A549 (cell line): ENCODE data around the gene EFCAB8. TPM values are rescaled to one million over a fixed set of nuclear protein-coding genes. Genes with fewer than 3 reads are reported as not detected.

Experiments
- ATAC-seq, 2 experiments: fragments of 200-7000 bp in 1 of 2; fragments of >200 bp in 1 of 2; cut with Nextera tagmentation in 1 of 2; cut with Tn5 transposase in 1 of 2; 3 replicates each; pipeline versions ENCODE4 v1.8.0 to v1.9.1; 2018 to 2020; ENCODE audit warnings: mild to moderate bottlenecking in 1 of 2, moderate library complexity in 1 of 2
- CTCF ChIA-PET: fragments of 300-600 bp; sonication (Branson Sonifier 250); formaldehyde crosslinking; extraction: SDS; loops from one replicate; lab custom pipeline; 2021; ENCODE audit warnings: antibody characterized with exemption, inconsistent platforms; lab: Yijun Ruan, JAX
- POLR2A ChIA-PET: fragments of 350-600 bp; formaldehyde crosslinking; extraction: SDS; loops from one replicate; lab custom pipeline; 2021; ENCODE audit warnings: antibody characterized with exemption, inconsistent platforms; lab: Yijun Ruan, JAX
- DNase-seq, 2 experiments: peaks; one replicate each; pipeline versions ENCODE4 v3.0.0 to v3.0.0-alpha.2; 2011 to 2016; ENCODE audit warnings: low read depth in 1 of 2, low spot score in 1 of 2
- FAIRE-seq: peaks from 2 replicates; lab custom pipeline; 2011; peaks lifted over from hg19 to GRCh38; lab: Jason Lieb, UNC
- H3K27ac ChIP-seq, 2 experiments: fragments of >200 bp; sonication (Bioruptor Twin); formaldehyde crosslinking; 3 replicates each; pipeline ENCODE4 v1.5.1; 2016 to 2017
- H3K4me1 ChIP-seq: fragments of >200 bp; sonication (Bioruptor Twin); formaldehyde crosslinking; 3 replicates; pipeline ENCODE4 v1.6.1; 2016
- H3K4me2 ChIP-seq: fragments of >200 bp; sonication (Bioruptor Twin); formaldehyde crosslinking; 3 replicates; pipeline ENCODE4 v1.6.1; 2016
- H3K4me3 ChIP-seq: fragments of >200 bp; sonication (Bioruptor Twin); formaldehyde crosslinking; 3 replicates; pipeline ENCODE4 v1.5.1; 2016
- H3K9me3 ChIP-seq: fragments of >200 bp; sonication (Bioruptor Twin); formaldehyde crosslinking; 3 replicates; pipeline ENCODE4 v1.6.1; 2016
- BHLHE40 ChIP-seq: IDR thresholded peaks from 2 replicates; pipeline ENCODE4 v1.6.1; 2012; ENCODE audit warnings: low read depth, low read length, inconsistent platforms
- CBX2 ChIP-seq: fragments of 200-600 bp; sonication (generic); IDR thresholded peaks from 2 replicates; pipeline ENCODE4 v1.6.1; 2016; ENCODE audit warnings: low read depth, mild to moderate bottlenecking, borderline replicate concordance
- CHD2 ChIP-seq: fragments of 150-350 bp; IDR thresholded peaks from 2 replicates; pipeline ENCODE4 v1.6.1; 2014; ENCODE audit warnings: low read length; ENCODE audit not compliant: partially characterized antibody
- CHD4 ChIP-seq: fragments of 200-600 bp; sonication (generic); IDR thresholded peaks from 2 replicates; pipeline ENCODE4 v1.6.1; 2016; ENCODE audit warnings: antibody characterized with exemption, mild to moderate bottlenecking, borderline replicate concordance
- EP300 ChIP-seq, 2 experiments: fragments of >200 bp; sonication (Bioruptor Twin); formaldehyde crosslinking; IDR thresholded peaks; 2 replicates in 1 of 2; 3 replicates in 1 of 2; pipeline ENCODE4 v1.6.1; 2016 to 2017
- ESRRA ChIP-seq: fragments of 150-350 bp; IDR thresholded peaks from 2 replicates; pipeline ENCODE4 v1.6.1; 2014; ENCODE audit warnings: mild to moderate bottlenecking, low read length, borderline replicate concordance
- FOSL2 ChIP-seq, 2 experiments: fragments of 450-650 bp in 1 of 2; fragments of >200 bp in 1 of 2; sonication (Bioruptor Twin) in 1 of 2; formaldehyde crosslinking; IDR thresholded peaks; 2 replicates each; pipeline versions ENCODE4 v1.5.0 to v1.6.1; 2016 to 2020; ENCODE audit warnings: mild to moderate bottlenecking in 1 of 2, moderate library complexity in 1 of 2
- HEYL ChIP-seq: fragments of 250-450 bp; sonication (Bioruptor Pico); IDR thresholded peaks from 2 replicates; pipeline ENCODE4 v1.8.0; 2021; ENCODE audit warnings: mild to moderate bottlenecking, moderate library complexity
- HOXA7 ChIP-seq: fragments of 250-450 bp; sonication (Bioruptor Pico); IDR thresholded peaks from 2 replicates; pipeline ENCODE4 v1.5.0; 2020; ENCODE audit warnings: mild to moderate bottlenecking, moderate library complexity
- HOXB5 ChIP-seq: fragments of 250-450 bp; sonication (Bioruptor Pico); IDR thresholded peaks from 2 replicates; pipeline ENCODE4 v1.5.0; 2020; ENCODE audit warnings: mild to moderate bottlenecking, moderate library complexity
- JUN ChIP-seq, 2 experiments: fragments of >200 bp; sonication (Bioruptor Twin); formaldehyde crosslinking; IDR thresholded peaks; 2 replicates in 1 of 2; 3 replicates in 1 of 2; pipeline ENCODE4 v1.6.1; 2016 to 2017
- KDM1A ChIP-seq: fragments of 200-600 bp; sonication (generic); IDR thresholded peaks from 2 replicates; pipeline ENCODE4 v1.6.1; 2016; ENCODE audit warnings: low read depth, mild to moderate bottlenecking
- MAZ ChIP-seq: fragments of 150-350 bp; IDR thresholded peaks from 2 replicates; pipeline ENCODE4 v1.6.1; 2014; ENCODE audit warnings: antibody characterized with exemption, low read depth, low read length, borderline replicate concordance
- NFE2L2 ChIP-seq: fragments of 150-350 bp; conservative IDR thresholded peaks from 2 replicates; pipeline ENCODE4 v1.6.1; 2014; ENCODE audit warnings: low read length
- PHF8 ChIP-seq: fragments of 200-600 bp; sonication (generic); IDR thresholded peaks from 2 replicates; pipeline ENCODE4 v1.6.1; 2016; ENCODE audit warnings: low read depth, mild to moderate bottlenecking, antibody characterized with exemption, moderate library complexity, borderline replicate concordance
- RAD21 ChIP-seq, 2 experiments: fragments of >200 bp in 1 of 2; sonication (Bioruptor Twin) in 1 of 2; formaldehyde crosslinking in 1 of 2; IDR thresholded peaks in 1 of 2; conservative IDR thresholded peaks in 1 of 2; 2 replicates in 1 of 2; 3 replicates in 1 of 2; pipeline ENCODE4 v1.6.1; 2012 to 2018; ENCODE audit warnings: inconsistent platforms in 1 of 2
- RCOR1 ChIP-seq: fragments of 150-350 bp; IDR thresholded peaks from 2 replicates; pipeline ENCODE4 v1.6.1; 2014; ENCODE audit warnings: antibody characterized with exemption, low read length, low read depth
- RFX5 ChIP-seq: fragments of 450-650 bp; IDR thresholded peaks from 2 replicates; pipeline ENCODE4 v1.7.1; 2014; ENCODE audit warnings: antibody characterized with exemption, mild to moderate bottlenecking, moderate library complexity
- TP53 ChIP-seq: fragments of 250-450 bp; sonication (Bioruptor Pico); IDR thresholded peaks from 2 replicates; pipeline ENCODE4 v1.5.0; 2021; ENCODE audit warnings: mild to moderate bottlenecking, moderate library complexity
- ZFP36 ChIP-seq: fragments of 450-650 bp; IDR thresholded peaks from 2 replicates; pipeline ENCODE4 v1.6.1; 2014; ENCODE audit warnings: borderline replicate concordance; ENCODE audit not compliant: partially characterized antibody
- WGBS: methylation state at CpG from one replicate; pipeline ENCODE4 v1.1.6; 2017; ENCODE audit errors: missing lambda C conversion rate; 5-methylcytosine and 5-hydroxymethylcytosine counted together
- polyA plus RNA-seq, 4 experiments: library from polyadenylated mRNA; depleted of rRNA in 3 of 4; stranded (reverse); fragments of >200 nt; fragmentation: RNase III in 1 of 4; extraction: RNeasy Plus Mini Kit Qiagen cat#74134 plus additional on column Dnase treatment in 1 of 4; gene quantifications; 2 replicates in 3 of 4; 3 replicates in 1 of 4; pipeline ENCODE4 v1.2.3, GENCODE V29; 2011 to 2017
- TF ChIP-seq, protein P1 (sequence below): fragments of >200 bp; sonication (Bioruptor Twin); formaldehyde crosslinking; IDR thresholded peaks from 3 replicates; pipeline ENCODE4 v1.5.1; 2016
- TF ChIP-seq, protein P2 (sequence below): IDR thresholded peaks from 2 replicates; pipeline ENCODE4 v1.6.1; 2012

EFCAB8 gene
- polyA plus RNA-seq, 2 of the 4 experiments (the other 2 are of a cell fraction) = not detected

DNA sequence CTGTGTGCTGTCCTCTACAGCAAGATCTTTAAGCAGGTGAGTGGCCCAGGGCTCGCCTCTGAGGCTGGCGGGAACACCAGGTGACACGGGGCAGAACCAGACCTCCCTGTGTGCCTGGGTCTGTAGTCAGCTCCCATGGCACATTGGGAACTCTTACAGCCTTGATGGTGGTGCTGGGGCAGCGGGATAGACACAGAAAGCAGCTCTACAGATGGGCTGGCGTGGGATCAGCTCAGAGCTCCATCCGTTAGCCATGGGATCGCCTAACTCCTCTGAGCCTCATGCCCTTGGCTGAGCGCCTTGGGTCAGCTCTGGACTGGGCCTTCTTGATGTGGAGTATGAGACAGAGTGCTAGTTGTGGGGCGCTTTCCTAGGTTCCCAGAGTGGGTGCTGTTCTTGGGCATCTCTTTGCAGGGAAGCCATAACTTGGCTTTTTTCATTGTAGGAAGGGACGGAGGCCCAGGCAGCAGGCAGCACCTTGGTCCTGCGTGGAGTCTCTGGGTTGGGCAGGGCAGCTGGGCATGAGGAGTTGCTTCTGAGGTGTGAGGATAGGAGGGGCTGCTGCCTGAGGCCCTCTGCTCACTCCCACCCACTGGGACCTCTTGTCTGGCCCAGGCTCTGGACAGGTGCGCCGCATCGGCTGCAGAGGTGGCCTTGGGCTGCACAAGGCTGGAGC is 51.3 kb downstream of the EFCAB8 start:
- no peak overlapping the region for H3K4me2 ChIP-seq
- H3K27ac ChIP-seq = no peak overlapping the region
- WGBS = 57% methylated on average over 12 of the region's 14 CpGs
- no peak overlapping the region for H3K4me3 ChIP-seq
- CTCF ChIA-PET = interaction anchor here (0.8 to 1.4 kb wide), 3 partner anchors 9 to 21 kb away, joined by 3 read pairs; no protein-coding TSS in a partner anchor
- H3K4me1 ChIP-seq = no peaks in the 10 kb centered on the region
- TF ChIP-seq HOXB5 (CRISPR knock-in tag) (no peak), CHD2 (no peak), RCOR1 (no peak), CHD4 (no peak), RFX5 (no peak), HOXA7 (no peak), CBX2 (no peak), ESRRA (no peak), RAD21 (conservative IDR thresholded peaks at IDR 0.05 in 1 of 2, IDR thresholded peaks at IDR 0.05 in 1 of 2) (no peak), ZFP36 (no peak), TP53 (no peak), EP300 (IDR thresholded peaks at IDR 0.05) (no peak), JUN (IDR thresholded peaks at IDR 0.05) (no peak), NFE2L2 (no peak)
- TF ChIP-seq, protein P1, sequence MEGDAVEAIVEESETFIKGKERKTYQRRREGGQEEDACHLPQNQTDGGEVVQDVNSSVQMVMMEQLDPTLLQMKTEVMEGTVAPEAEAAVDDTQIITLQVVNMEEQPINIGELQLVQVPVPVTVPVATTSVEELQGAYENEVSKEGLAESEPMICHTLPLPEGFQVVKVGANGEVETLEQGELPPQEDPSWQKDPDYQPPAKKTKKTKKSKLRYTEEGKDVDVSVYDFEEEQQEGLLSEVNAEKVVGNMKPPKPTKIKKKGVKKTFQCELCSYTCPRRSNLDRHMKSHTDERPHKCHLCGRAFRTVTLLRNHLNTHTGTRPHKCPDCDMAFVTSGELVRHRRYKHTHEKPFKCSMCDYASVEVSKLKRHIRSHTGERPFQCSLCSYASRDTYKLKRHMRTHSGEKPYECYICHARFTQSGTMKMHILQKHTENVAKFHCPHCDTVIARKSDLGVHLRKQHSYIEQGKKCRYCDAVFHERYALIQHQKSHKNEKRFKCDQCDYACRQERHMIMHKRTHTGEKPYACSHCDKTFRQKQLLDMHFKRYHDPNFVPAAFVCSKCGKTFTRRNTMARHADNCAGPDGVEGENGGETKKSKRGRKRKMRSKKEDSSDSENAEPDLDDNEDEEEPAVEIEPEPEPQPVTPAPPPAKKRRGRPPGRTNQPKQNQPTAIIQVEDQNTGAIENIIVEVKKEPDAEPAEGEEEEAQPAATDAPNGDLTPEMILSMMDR = no peak
- FAIRE-seq (no peak), ATAC-seq (peak in 1 of 2 experiments; percentile 22; a peak in 1 of 6 replicates), DNase-seq (no peak)
- POLR2A ChIA-PET = no interaction called here
- H3K9me3 ChIP-seq = no peaks in the 10 kb centered on the region

DNA sequence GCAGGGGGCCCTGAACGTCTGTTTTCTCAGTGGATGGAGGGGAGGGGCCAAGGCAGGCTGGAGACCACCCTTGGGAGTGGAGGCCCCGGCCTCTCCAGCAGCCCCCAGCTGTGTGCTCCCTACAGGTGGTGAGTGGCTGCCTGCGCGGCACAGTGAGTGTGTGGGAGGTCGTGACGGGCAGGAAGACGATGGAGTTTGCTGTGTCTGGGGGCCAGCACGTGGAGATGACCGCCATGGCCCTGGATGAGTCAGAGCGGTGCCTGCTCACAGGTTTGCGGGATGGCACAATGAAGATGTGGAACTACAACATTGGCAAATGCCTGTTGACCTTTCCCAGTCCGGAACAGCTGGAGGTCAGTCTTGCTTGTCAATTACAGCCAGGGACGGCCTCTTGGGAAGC is 52.6 kb downstream of the EFCAB8 start:
- Histone ChIP-seq H3K9me3 (peaks cover 12% of the 10 kb centered on the region), H3K4me2 (no peak overlapping the region), H3K4me3 (no peak overlapping the region), H3K4me1 (no peaks in the 10 kb centered on the region), H3K27ac (no peak overlapping the region)
- no peak for DNase-seq
- FAIRE-seq = no peak
- CTCF ChIA-PET = interaction anchor here (0.5 to 2.3 kb wide), 4 partner anchors 10 to 339 kb away, joined by 3 to 9 read pairs (median 5); no protein-coding TSS in a partner anchor
- no peak for ATAC-seq
- POLR2A ChIA-PET = no interaction called here
- WGBS = 39% methylated on average over 12 of the region's 13 CpGs
- TF ChIP-seq CHD2 = no peak
- TF ChIP-seq HEYL (CRISPR knock-in tag) = no peak
- no peak for TF ChIP-seq PHF8
- TF ChIP-seq, protein P2, sequence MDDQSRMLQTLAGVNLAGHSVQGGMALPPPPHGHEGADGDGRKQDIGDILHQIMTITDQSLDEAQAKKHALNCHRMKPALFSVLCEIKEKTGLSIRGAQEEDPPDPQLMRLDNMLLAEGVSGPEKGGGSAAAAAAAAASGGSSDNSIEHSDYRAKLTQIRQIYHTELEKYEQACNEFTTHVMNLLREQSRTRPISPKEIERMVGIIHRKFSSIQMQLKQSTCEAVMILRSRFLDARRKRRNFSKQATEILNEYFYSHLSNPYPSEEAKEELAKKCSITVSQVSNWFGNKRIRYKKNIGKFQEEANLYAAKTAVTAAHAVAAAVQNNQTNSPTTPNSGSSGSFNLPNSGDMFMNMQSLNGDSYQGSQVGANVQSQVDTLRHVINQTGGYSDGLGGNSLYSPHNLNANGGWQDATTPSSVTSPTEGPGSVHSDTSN = no peak
- no peak for TF ChIP-seq FOSL2 (IDR thresholded peaks at IDR 0.05)
- no peak for TF ChIP-seq FOSL2 (CRISPR knock-in tag; IDR thresholded peaks at IDR 0.05)
- no peak for TF ChIP-seq BHLHE40
- TF ChIP-seq MAZ = no peak
- TF ChIP-seq EP300 (IDR thresholded peaks at IDR 0.05) = no peak
- TF ChIP-seq KDM1A = no peak
- no peak for TF ChIP-seq CHD4
- no peak for TF ChIP-seq CBX2
- TF ChIP-seq, protein P1 = no peak
